Measurements from ENCODE around the gene SLC1A4.

Gene SLC1A4

GRCh38 chr2:65067806-65068553 is 78.8 kb downstream of the SLC1A4 start:
- no peak overlapping the region for H3K9ac ChIP-seq (ENCODE audit: low read length)
- H3K79me1 ChIP-seq (ENCODE audit: low read length), result peaks cover 10% of the 10 kb centered on the region
- no peak overlapping the region for H3K4me2 ChIP-seq (ENCODE audit: low read length)
- no peak overlapping the region for H2BK15ac ChIP-seq (replicated peaks; ENCODE audit: low read depth)
- H3K23ac ChIP-seq (ENCODE audit: low read length), result no peak overlapping the region
- no peak overlapping the region for H2BK120ac ChIP-seq (ENCODE audit: low read depth, low read length)
- H3K27ac ChIP-seq (ENCODE audit: low read depth, low read length), result no peak overlapping the region
- H4K8ac ChIP-seq (ENCODE audit: low read depth, low read length), result no peak overlapping the region
- H3K4ac ChIP-seq (ENCODE audit: low read depth, low read length), result no peak overlapping the region
- no peak overlapping the region for H2BK5ac ChIP-seq (ENCODE audit: low read length)
- H4K5ac ChIP-seq (ENCODE audit: low read length), result no peak overlapping the region
- H3K79me2 ChIP-seq (ENCODE audit: control insufficient read depth, insufficient read depth, low read length), result peaks cover 9% of the 10 kb centered on the region
- H3K4me1 ChIP-seq (ENCODE audit: control insufficient read depth, low read depth, low read length), result no peaks in the 10 kb centered on the region
- DNase-seq, result no peak
- no peak overlapping the region for H3K56ac ChIP-seq (ENCODE audit: low read length)
- peaks cover 3% of the 10 kb centered on the region for H3K36me3 ChIP-seq (ENCODE audit: control insufficient read depth, insufficient read depth, low read length)
- no CpG with 5 or more reads among the region's 14 CpGs for WGBS (ENCODE audit: extremely low coverage, insufficient coverage, low lambda C conversion rate)
- no peak overlapping the region for H2AK5ac ChIP-seq (ENCODE audit: low read length)
- H3K4me3 ChIP-seq (ENCODE audit: low read length), result no peak overlapping the region
- H3K27me3 ChIP-seq (ENCODE audit: insufficient read depth, low read length, poor library complexity), result no peaks in the 10 kb centered on the region
- no peak overlapping the region for H3K18ac ChIP-seq (ENCODE audit: low read length)

GRCh38 chr2:65069439-65069824 is 80.2 kb downstream of the SLC1A4 start:
- H3K79me2 ChIP-seq (ENCODE audit: control insufficient read depth, insufficient read depth, low read length), result peaks cover 5% of the 10 kb centered on the region
- no peak for DNase-seq
- no peak overlapping the region for H2BK120ac ChIP-seq (ENCODE audit: low read depth, low read length)
- no peak overlapping the region for H3K56ac ChIP-seq (ENCODE audit: low read length)
- no peak overlapping the region for H3K4me3 ChIP-seq (ENCODE audit: low read length)
- H3K36me3 ChIP-seq (ENCODE audit: control insufficient read depth, insufficient read depth, low read length), result peaks cover 3% of the 10 kb centered on the region
- no peak overlapping the region for H4K5ac ChIP-seq (ENCODE audit: low read length)
- no peaks in the 10 kb centered on the region for H3K27me3 ChIP-seq (ENCODE audit: insufficient read depth, low read length, poor library complexity)
- H3K27ac ChIP-seq (ENCODE audit: low read depth, low read length), result no peak overlapping the region
- no CpG with 5 or more reads among the region's 6 CpGs for WGBS (ENCODE audit: extremely low coverage, insufficient coverage, low lambda C conversion rate)
- H3K4me2 ChIP-seq (ENCODE audit: low read length), result no peak overlapping the region
- no peak overlapping the region for H3K4ac ChIP-seq (ENCODE audit: low read depth, low read length)
- H3K9ac ChIP-seq (ENCODE audit: low read length), result no peak overlapping the region
- H2BK5ac ChIP-seq (ENCODE audit: low read length), result no peak overlapping the region
- peaks cover 6% of the 10 kb centered on the region for H3K79me1 ChIP-seq (ENCODE audit: low read length)
- H3K23ac ChIP-seq (ENCODE audit: low read length), result no peak overlapping the region
- H2BK15ac ChIP-seq (replicated peaks; ENCODE audit: low read depth), result no peak overlapping the region
- H3K18ac ChIP-seq (ENCODE audit: low read length), result no peak overlapping the region
- no peaks in the 10 kb centered on the region for H3K4me1 ChIP-seq (ENCODE audit: control insufficient read depth, low read depth, low read length)
- no peak overlapping the region for H4K8ac ChIP-seq (ENCODE audit: low read depth, low read length)
- no peak overlapping the region for H2AK5ac ChIP-seq (ENCODE audit: low read length)

GRCh38 chr2:65070172-65070830 is 81.1 kb downstream of the SLC1A4 start:
- Histone ChIP-seq H3K4me3 (ENCODE audit: low read length) (no peak overlapping the region), H2BK120ac (ENCODE audit: low read depth, low read length) (no peak overlapping the region), H3K4ac (ENCODE audit: low read depth, low read length) (no peak overlapping the region), H3K4me2 (ENCODE audit: low read length) (no peak overlapping the region), H2BK5ac (ENCODE audit: low read length) (no peak overlapping the region), H3K27ac (ENCODE audit: low read depth, low read length) (no peak overlapping the region), H3K9ac (ENCODE audit: low read length) (no peak overlapping the region), H3K18ac (ENCODE audit: low read length) (no peak overlapping the region), H3K27me3 (ENCODE audit: insufficient read depth, low read length, poor library complexity) (no peaks in the 10 kb centered on the region), H4K8ac (ENCODE audit: low read depth, low read length) (no peak overlapping the region), H3K79me2 (ENCODE audit: control insufficient read depth, insufficient read depth, low read length) (peaks cover 2% of the 10 kb centered on the region), H3K56ac (ENCODE audit: low read length) (no peak overlapping the region), H4K5ac (ENCODE audit: low read length) (no peak overlapping the region), H3K4me1 (ENCODE audit: control insufficient read depth, low read depth, low read length) (no peaks in the 10 kb centered on the region), H3K23ac (ENCODE audit: low read length) (no peak overlapping the region), H2BK15ac (replicated peaks; ENCODE audit: low read depth) (no peak overlapping the region), H3K79me1 (ENCODE audit: low read length) (peaks cover 6% of the 10 kb centered on the region), H2AK5ac (ENCODE audit: low read length) (no peak overlapping the region), H3K36me3 (ENCODE audit: control insufficient read depth, insufficient read depth, low read length) (peaks cover 3% of the 10 kb centered on the region)
- peak; percentile 73 for DNase-seq
- no CpG with 5 or more reads among the region's 8 CpGs for WGBS (ENCODE audit: extremely low coverage, insufficient coverage, low lambda C conversion rate)

- Histone ChIP-seq H3K36me3 (ENCODE audit: control insufficient read depth, insufficient read depth, low read length) (peaks cover 3% of the 10 kb centered on the region), H2BK120ac (ENCODE audit: low read depth, low read length) (no peak overlapping the region), H3K4me2 (ENCODE audit: low read length) (no peak overlapping the region), H3K27me3 (ENCODE audit: insufficient read depth, low read length, poor library complexity) (no peaks in the 10 kb centered on the region), H3K18ac (ENCODE audit: low read length) (no peak overlapping the region), H3K9ac (ENCODE audit: low read length) (no peak overlapping the region), H2BK5ac (ENCODE audit: low read length) (no peak overlapping the region), H4K5ac (ENCODE audit: low read length) (no peak overlapping the region), H4K8ac (ENCODE audit: low read depth, low read length) (no peak overlapping the region), H2BK15ac (replicated peaks; ENCODE audit: low read depth) (no peak overlapping the region), H2AK5ac (ENCODE audit: low read length) (no peak overlapping the region), H3K4ac (ENCODE audit: low read depth, low read length) (no peak overlapping the region), H3K4me3 (ENCODE audit: low read length) (no peak overlapping the region), H3K4me1 (ENCODE audit: control insufficient read depth, low read depth, low read length) (no peaks in the 10 kb centered on the region), H3K23ac (ENCODE audit: low read length) (no peak overlapping the region), H3K79me2 (ENCODE audit: control insufficient read depth, insufficient read depth, low read length) (peaks cover 2% of the 10 kb centered on the region), H3K79me1 (ENCODE audit: low read length) (peaks cover 5% of the 10 kb centered on the region), H3K27ac (ENCODE audit: low read depth, low read length) (no peak overlapping the region), H3K56ac (ENCODE audit: low read length) (no peak overlapping the region)
- DNase-seq, result no peak
- no CpG with 5 or more reads among the region's 6 CpGs for WGBS (ENCODE audit: extremely low coverage, insufficient coverage, low lambda C conversion rate)
These were observed 81.7 kb downstream of the SLC1A4 start for GRCh38 chr2:65070856-65071255.

- H3K23ac ChIP-seq (ENCODE audit: low read length), result no peak overlapping the region
- H3K56ac ChIP-seq (ENCODE audit: low read length), result no peak overlapping the region
- no peaks in the 10 kb centered on the region for H3K4me1 ChIP-seq (ENCODE audit: control insufficient read depth, low read depth, low read length)
- no peak overlapping the region for H2AK5ac ChIP-seq (ENCODE audit: low read length)
- DNase-seq, result peak; percentile 40
- H3K9ac ChIP-seq (ENCODE audit: low read length), result no peak overlapping the region
- no peak overlapping the region for H3K4me3 ChIP-seq (ENCODE audit: low read length)
- H2BK5ac ChIP-seq (ENCODE audit: low read length), result no peak overlapping the region
- no peak overlapping the region for H4K5ac ChIP-seq (ENCODE audit: low read length)
- no peak overlapping the region for H3K18ac ChIP-seq (ENCODE audit: low read length)
- H3K4me2 ChIP-seq (ENCODE audit: low read length), result no peak overlapping the region
- H2BK15ac ChIP-seq (replicated peaks; ENCODE audit: low read depth), result no peak overlapping the region
- no peak overlapping the region for H3K4ac ChIP-seq (ENCODE audit: low read depth, low read length)
- peaks cover 3% of the 10 kb centered on the region for H3K79me1 ChIP-seq (ENCODE audit: low read length)
- no CpG with 5 or more reads among the region's 14 CpGs for WGBS (ENCODE audit: extremely low coverage, insufficient coverage, low lambda C conversion rate)
- no peak overlapping the region for H2BK120ac ChIP-seq (ENCODE audit: low read depth, low read length)
- no peaks in the 10 kb centered on the region for H3K79me2 ChIP-seq (ENCODE audit: control insufficient read depth, insufficient read depth, low read length)
- peaks cover 3% of the 10 kb centered on the region for H3K36me3 ChIP-seq (ENCODE audit: control insufficient read depth, insufficient read depth, low read length)
- H4K8ac ChIP-seq (ENCODE audit: low read depth, low read length), result no peak overlapping the region
- no peak overlapping the region for H3K27ac ChIP-seq (ENCODE audit: low read depth, low read length)
- H3K27me3 ChIP-seq (ENCODE audit: insufficient read depth, low read length, poor library complexity), result no peaks in the 10 kb centered on the region
These were observed 82.4 kb downstream of the SLC1A4 start for GRCh38 chr2:65071499-65072180.

All from mesendoderm (in vitro differentiated cells).